ENCODE measurements around the gene OGFOD3.

OGFOD3 gene

DNA sequence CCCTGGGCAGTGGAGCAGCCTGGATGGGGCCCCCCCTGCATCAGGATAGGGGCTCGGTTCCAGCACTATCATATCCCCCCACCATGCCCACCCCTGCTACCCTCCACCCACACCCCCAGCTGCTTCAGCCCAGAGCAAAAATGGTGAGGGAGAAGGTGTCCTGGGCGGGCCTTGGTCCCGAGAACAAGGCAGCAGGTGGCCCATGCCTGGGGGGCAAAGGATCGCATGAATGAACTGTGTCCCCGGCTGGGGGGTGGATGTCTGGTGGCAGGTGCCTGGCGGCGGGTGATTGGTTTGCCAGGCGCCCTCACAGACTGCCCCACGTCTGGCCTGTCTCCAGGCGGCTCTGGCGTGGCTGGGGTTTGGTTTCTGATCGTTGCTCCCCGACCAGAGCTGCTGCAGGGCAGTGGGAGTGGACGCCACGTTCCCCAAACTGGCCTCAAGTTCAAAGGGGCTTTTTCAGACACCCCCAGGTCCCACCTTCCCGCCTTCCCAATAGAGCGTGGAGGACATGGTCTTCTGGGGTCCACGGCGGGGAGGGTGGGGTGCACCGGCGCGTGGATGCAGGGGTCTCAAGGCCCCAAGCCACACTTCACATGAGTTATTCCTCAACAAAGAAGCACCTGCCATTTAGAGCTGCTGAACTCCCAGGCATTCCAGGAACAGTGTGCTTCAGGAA, 34.2 kb downstream of the OGFOD3 start:
- TF ChIP-seq, protein P1, sequence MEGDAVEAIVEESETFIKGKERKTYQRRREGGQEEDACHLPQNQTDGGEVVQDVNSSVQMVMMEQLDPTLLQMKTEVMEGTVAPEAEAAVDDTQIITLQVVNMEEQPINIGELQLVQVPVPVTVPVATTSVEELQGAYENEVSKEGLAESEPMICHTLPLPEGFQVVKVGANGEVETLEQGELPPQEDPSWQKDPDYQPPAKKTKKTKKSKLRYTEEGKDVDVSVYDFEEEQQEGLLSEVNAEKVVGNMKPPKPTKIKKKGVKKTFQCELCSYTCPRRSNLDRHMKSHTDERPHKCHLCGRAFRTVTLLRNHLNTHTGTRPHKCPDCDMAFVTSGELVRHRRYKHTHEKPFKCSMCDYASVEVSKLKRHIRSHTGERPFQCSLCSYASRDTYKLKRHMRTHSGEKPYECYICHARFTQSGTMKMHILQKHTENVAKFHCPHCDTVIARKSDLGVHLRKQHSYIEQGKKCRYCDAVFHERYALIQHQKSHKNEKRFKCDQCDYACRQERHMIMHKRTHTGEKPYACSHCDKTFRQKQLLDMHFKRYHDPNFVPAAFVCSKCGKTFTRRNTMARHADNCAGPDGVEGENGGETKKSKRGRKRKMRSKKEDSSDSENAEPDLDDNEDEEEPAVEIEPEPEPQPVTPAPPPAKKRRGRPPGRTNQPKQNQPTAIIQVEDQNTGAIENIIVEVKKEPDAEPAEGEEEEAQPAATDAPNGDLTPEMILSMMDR (IDR thresholded peaks at IDR 0.05) = no peak

DNA sequence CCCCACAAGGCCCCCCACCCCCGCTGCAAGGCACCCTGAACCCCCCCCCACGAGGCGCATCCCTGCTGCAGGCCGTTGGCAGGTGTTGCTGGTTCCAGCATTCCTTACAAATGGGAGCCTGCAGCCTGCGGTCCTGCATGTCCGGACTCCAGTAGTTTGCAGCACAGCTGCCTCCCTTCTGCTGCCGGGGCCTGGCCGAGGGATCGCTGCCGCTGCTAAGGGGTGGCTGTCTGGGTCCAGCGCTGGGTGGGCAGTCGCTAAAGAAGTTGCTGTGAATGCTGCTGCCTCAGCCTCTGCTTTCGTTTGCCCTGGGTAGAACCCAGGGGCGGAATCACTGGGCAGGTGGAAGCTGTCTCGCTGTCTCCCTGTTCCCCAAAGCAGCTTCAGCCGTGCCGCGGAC, 35.0 kb downstream of the OGFOD3 start:
- TF ChIP-seq, protein P1 (IDR thresholded peaks at IDR 0.05) = no peak

DNA sequence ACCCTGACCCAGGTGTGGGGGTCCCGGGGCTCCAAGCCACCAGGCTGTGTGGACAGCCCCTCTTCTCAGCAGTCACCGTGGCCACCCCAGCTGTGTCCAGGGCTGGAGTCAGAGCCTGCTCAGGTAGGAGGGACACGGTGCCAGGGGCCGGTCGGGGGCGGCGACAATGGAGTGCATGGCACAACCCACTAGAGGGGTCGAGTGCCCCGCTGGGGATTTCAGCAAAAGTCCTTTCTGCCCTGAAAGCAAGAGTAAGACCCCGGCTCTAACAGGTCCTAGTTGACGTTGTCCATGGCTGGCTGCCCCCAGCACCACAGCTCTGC, 35.5 kb downstream of the OGFOD3 start:
- TF ChIP-seq, protein P1 (IDR thresholded peaks at IDR 0.05) = no peak

DNA sequence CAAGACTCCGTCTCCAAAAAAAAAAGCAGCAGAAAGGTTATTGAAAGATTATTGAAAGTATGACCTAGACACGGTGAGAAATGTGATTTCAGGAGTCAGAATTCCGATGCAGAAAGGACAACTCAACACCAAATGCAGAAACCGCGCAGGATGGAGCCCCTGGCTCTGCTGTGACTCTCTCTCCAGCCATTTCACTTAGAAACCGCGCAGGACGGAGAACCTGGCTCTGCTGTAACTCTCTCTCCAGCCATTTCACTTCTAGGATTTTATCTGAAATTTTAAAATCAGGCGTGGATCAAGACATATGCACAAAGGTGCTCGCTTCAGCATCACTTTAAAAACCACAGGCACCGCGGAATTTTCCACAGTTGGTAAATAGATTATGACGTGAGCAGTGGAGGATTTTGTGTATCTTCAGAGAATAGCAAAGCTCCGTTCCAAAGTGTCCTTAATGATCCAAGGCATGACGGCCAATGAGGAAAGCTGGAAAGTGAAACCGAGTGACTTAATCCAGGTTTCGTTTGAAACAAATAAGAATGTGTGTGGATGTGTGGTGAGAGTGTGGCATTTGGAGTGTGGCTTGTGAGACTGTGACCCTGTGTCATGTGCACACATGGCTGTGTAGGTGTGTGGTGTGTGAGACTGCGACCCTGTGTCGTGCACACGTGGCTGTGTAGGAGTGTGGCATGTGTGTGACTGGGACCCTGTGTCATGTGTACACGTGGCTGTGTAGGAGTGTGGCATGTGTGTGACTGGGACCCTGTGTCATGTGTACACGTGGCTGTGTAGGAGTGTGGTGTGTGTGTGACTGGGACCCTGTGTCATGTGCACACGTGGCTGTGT, 37.3 kb downstream of the OGFOD3 start:
- TF ChIP-seq, protein P1 (IDR thresholded peaks at IDR 0.05) = no peak

DNA sequence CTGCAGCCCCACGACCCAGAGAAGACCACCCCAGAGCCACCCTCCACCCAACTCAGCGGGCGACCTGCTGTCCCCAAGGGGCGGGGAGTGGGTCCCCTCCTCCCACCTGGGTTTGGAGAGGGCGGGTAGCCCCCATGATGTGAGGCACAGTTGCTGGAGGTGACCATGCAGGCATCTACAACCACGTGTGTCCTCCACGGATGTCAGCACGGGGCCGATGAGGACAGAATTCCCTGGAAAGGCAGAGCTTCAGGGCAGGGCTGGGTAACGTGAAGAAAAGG, 39.7 kb downstream of the OGFOD3 start:
- TF ChIP-seq, protein P1 (IDR thresholded peaks at IDR 0.05) = no peak

DNA sequence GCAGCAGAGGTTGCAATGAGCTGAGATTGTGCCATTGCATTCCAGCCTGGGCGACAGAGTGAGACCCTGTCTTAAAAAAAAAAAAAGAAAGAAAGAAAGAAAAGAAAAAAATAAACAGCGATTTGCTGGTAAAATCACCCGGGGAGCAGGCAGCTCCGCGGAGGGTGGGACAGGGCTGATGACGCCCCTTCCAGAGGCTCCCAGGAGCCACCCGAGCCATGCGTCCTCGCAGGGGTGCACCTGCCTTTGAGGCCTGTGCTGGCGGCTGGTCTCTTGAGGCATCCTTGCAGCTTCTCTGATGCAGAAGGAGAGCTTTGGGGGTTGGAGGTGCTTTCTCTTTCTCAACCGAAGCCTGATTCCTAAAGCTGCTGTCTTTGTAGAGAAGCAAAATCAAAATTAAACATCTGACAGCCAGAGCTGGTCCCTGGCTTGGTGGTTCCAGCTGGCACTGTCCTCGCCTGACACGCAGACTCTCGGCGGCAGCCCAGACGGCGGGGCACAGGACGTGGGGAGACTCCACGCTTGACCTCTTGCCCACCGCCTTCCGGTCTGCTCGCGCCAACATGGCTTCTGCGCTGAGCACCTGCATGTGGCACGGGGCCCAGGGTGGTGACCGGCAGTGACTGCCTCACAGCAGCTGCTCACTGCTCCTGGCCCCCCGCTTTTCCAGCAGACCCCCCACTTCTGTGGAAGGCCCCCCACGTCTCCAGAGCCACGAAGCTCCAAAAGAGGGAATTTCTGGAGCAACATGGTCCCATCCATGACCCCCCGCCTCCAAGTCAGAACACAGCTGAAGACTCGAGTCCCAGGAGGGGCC, 40.3 kb downstream of the OGFOD3 start:
- TF ChIP-seq, protein P1 (IDR thresholded peaks at IDR 0.05) = no peak

DNA sequence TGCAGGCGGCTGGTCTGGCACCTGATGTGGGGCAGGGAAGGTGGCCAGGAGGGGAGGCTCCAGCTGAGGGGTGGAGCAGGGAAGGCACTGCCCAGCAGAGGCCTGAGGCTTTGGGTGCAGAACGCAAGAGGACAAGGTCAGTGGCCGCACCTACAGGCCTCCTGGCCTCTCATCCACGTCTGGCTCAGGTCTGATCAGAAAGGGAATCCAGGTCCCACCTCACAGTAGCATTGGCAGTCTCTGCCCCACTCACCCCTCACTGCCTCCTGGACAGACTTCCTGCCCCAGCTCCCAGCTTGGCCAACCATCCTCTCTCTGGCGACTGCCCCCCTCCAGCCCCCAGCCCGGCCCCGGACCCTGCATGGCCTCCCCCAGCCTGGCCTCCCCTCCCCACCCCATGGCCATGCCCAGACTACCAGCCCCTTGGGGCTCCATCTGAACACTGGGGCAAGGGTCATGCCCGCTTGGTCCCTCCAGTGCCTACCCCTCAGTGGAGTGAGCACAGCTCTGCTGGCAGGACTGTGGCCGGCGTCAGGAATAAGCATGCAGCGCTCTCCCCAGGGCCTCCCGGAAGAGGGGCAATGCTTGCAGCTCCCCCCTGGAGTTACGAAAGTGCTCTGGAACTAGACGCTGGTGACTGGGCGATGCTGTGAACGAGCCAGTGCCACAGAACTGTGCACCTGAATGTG, 42.2 kb downstream of the OGFOD3 start:
- TF ChIP-seq, protein P1 (IDR thresholded peaks at IDR 0.05) = no peak
